ENCODE data around the gene GATAD2A.
"Not testable (repeated sequence)": the region's sequence is repeated elsewhere in the genome, so short reads cannot be mapped to it uniquely, and the experiment has no call there.

GRCh38 chr19:19455166-19455919 lies 49.9 kb downstream of the GATAD2A start:
- TF ChIP-seq POLR2A (IDR thresholded peaks at IDR 0.05; ENCODE audit: low read length); GATA1 (IDR thresholded peaks at IDR 0.05; ENCODE audit: low read depth, low read length): not testable (repeated sequence)
